ENCODE measurements around the gene ZFYVE28. TPM values are rescaled to one million over a fixed set of nuclear protein-coding genes. Genes with fewer than 3 reads are reported as not detected.

Gene ZFYVE28
- total RNA-seq, 2 experiments from 2014 or later, result 26.2 to 28.0 TPM

DNA sequence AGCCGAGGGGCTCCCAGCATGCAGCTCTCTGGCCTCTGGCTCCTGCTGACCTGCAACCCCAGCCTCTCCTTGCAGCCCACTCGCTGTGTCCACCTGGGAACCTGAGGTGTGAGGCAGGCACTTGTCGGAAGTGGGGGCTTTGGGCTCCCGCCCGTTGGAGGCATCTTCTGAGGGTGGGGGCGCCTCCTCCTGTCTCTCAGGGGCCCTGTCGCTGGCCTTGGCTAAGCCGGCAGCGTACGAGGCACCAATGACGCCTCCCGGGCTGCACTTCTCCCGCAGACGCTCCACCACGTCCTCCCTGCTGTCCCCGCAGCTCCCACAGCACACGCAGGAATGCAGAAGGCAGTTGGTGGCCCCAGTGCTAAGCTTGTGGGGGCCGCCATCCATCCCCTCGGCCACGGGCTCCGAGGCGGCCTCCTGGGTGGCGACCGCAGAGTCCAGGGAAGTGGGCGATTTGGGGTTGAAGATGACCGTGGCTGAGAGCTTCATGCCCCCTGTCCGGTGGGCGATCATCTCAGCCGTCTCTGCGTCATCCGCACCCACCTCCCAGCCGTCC is 114.0 kb downstream of the ZFYVE28 start:
- no peaks in the 10 kb centered on the region for H3K27me3 ChIP-seq (ENCODE audit: control insufficient read depth in 1 of 2, insufficient read depth in 2 of 2, low read length in 2 of 2)
- ChIA-PET POLR2A (interaction anchor here (1.3 kb wide), 1 partner anchor 23 kb away, joined by 3 read pairs; no protein-coding TSS in a partner anchor), CTCF (no interaction called here)
- peak in 1 of 14 experiments; percentile 5 for DNase-seq
- H3K4me1 ChIP-seq (ENCODE audit: insufficient read depth, low read length), result no peaks in the 10 kb centered on the region
- intact Hi-C loops (cut with DNase I, micrococcal nuclease), result no loop called here
- peaks cover 9% of the 10 kb centered on the region for H3K9me3 Mint-ChIP-seq
- peaks cover 12% of the 10 kb centered on the region for H3K36me3 ChIP-seq (ENCODE audit: insufficient read depth, low read length)
- H3K36me3 Mint-ChIP-seq (ENCODE audit: low read depth), result peaks cover 22% of the 10 kb centered on the region
- H3K4me3 ChIP-seq (ENCODE audit: low read length), result no peak overlapping the region
- no peak overlapping the region for H3K4me3 Mint-ChIP-seq
- H3K4me1 Mint-ChIP-seq (ENCODE audit: low read depth), result no peaks in the 10 kb centered on the region
- H3K27ac ChIP-seq (ENCODE audit: low read depth in 1 of 2, low read length in 2 of 2), result no peak overlapping the region
- TF ChIP-seq, protein P1, sequence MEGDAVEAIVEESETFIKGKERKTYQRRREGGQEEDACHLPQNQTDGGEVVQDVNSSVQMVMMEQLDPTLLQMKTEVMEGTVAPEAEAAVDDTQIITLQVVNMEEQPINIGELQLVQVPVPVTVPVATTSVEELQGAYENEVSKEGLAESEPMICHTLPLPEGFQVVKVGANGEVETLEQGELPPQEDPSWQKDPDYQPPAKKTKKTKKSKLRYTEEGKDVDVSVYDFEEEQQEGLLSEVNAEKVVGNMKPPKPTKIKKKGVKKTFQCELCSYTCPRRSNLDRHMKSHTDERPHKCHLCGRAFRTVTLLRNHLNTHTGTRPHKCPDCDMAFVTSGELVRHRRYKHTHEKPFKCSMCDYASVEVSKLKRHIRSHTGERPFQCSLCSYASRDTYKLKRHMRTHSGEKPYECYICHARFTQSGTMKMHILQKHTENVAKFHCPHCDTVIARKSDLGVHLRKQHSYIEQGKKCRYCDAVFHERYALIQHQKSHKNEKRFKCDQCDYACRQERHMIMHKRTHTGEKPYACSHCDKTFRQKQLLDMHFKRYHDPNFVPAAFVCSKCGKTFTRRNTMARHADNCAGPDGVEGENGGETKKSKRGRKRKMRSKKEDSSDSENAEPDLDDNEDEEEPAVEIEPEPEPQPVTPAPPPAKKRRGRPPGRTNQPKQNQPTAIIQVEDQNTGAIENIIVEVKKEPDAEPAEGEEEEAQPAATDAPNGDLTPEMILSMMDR (IDR thresholded peaks at IDR 0.05), result no peak
- H3K9me3 ChIP-seq (ENCODE audit: control insufficient read depth in 1 of 2, insufficient read depth in 1 of 2, low read length in 2 of 2), result peaks cover 0 to 4% of the 10 kb centered on the region in 2 experiments
- ATAC-seq (ENCODE audit: poor library complexity), result no peak
- no peak overlapping the region for H3K27ac Mint-ChIP-seq
- H3K27me3 Mint-ChIP-seq, result no peaks in the 10 kb centered on the region

DNA sequence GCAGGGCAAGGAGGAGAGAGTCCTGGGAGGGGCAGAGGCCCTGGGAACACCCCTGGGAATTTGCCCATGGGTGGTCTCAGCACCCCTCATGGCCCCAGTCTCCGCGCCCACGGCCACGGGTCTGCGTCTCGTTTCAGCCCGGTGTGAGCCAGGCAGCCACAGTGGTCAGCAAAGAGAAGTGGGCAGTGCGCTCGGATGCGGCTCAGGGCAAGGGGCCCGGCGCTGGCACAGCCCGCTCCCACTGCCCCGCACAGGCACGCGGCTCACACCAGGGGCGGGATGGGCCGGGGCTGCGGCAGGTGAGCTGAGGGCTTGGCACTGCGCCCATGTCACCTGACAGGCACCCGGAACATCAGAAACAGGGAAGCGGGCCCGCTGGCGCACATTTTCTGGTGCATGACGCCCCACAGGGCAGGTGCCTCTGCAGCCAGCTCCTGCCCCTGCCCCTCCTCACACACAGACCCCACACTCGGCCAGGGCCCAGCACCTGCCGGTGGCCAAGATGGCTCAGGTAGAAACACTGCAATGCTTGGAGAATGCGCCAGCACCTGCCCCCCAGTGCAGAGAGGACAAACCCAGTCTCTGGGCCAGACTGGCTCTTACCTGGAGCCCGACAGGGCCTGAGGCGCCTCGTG is 114.6 kb downstream of the ZFYVE28 start:
- H3K36me3 ChIP-seq (ENCODE audit: insufficient read depth, low read length), result peaks cover 12% of the 10 kb centered on the region
- Mint-ChIP-seq H3K27ac (no peak overlapping the region), H3K27me3 (no peaks in the 10 kb centered on the region), H3K4me1 (ENCODE audit: low read depth) (peaks cover 5% of the 10 kb centered on the region), H3K9me3 (peaks cover 6% of the 10 kb centered on the region), H3K36me3 (ENCODE audit: low read depth) (peaks cover 16% of the 10 kb centered on the region), H3K4me3 (no peak overlapping the region)
- POLR2A ChIA-PET, result no interaction called here
- H3K4me3 ChIP-seq (ENCODE audit: low read length), result no peak overlapping the region
- H3K9me3 ChIP-seq (ENCODE audit: control insufficient read depth in 1 of 2, insufficient read depth in 1 of 2, low read length in 2 of 2), result peaks cover 0 to 4% of the 10 kb centered on the region in 2 experiments
- H3K27ac ChIP-seq (ENCODE audit: low read depth in 1 of 2, low read length in 2 of 2), result no peak overlapping the region
- DNase-seq (peak in 1 of 14 experiments; percentile 6), ATAC-seq (ENCODE audit: poor library complexity) (no peak)
- CTCF ChIA-PET, result no interaction called here
- intact Hi-C loops (cut with DNase I, micrococcal nuclease), result no loop called here
- TF ChIP-seq, protein P1 (IDR thresholded peaks at IDR 0.05), result no peak
- no peaks in the 10 kb centered on the region for H3K27me3 ChIP-seq (ENCODE audit: control insufficient read depth in 1 of 2, insufficient read depth in 2 of 2, low read length in 2 of 2)
- H3K4me1 ChIP-seq (ENCODE audit: insufficient read depth, low read length), result no peaks in the 10 kb centered on the region

DNA sequence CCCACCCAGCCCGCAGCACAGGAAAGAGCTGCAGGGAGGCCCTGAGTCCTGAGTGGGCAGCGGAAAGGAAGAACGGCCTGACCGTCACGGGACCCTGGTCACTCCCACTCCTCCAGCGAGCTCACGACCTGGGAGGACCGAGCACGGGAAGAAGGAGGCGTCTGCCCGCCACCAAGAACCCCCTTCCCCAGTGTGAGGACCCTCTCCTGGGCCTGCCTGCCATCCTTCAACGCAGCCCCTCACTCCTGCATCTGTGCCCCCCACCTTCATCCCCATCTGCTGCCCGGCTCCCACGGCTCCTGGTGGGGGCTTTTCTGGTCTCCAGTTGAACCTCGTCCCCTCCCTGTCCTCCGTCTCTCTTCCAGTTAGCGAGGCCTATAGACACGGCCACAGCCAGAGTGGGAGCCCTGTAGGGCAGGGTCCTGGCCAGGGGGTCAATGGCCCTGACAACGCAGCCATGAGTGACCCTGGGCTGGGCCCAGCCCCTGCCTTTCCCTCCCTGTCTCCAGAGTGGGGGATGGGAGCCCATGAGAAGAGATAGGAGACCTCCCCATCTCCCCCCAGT is 115.2 kb downstream of the ZFYVE28 start:
- H3K4me3 ChIP-seq (ENCODE audit: low read length), result no peak overlapping the region
- Mint-ChIP-seq H3K27ac (no peak overlapping the region), H3K4me3 (no peak overlapping the region), H3K4me1 (ENCODE audit: low read depth) (peaks cover 8% of the 10 kb centered on the region), H3K9me3 (peaks cover 5% of the 10 kb centered on the region), H3K27me3 (no peaks in the 10 kb centered on the region), H3K36me3 (ENCODE audit: low read depth) (peaks cover 16% of the 10 kb centered on the region)
- DNase-seq, result peak in 1 of 14 experiments; percentile 8
- intact Hi-C loops (cut with DNase I, micrococcal nuclease), result no loop called here
- no peak overlapping the region for H3K27ac ChIP-seq (ENCODE audit: low read depth in 1 of 2, low read length in 2 of 2)
- ATAC-seq (ENCODE audit: poor library complexity), result no peak
- POLR2A ChIA-PET, result no interaction called here
- CTCF ChIA-PET, result no interaction called here
- no peaks in the 10 kb centered on the region for H3K4me1 ChIP-seq (ENCODE audit: insufficient read depth, low read length)
- H3K36me3 ChIP-seq (ENCODE audit: insufficient read depth, low read length), result peaks cover 12% of the 10 kb centered on the region
- H3K27me3 ChIP-seq (ENCODE audit: control insufficient read depth in 1 of 2, insufficient read depth in 2 of 2, low read length in 2 of 2), result no peaks in the 10 kb centered on the region
- peaks cover 0 to 4% of the 10 kb centered on the region in 2 experiments for H3K9me3 ChIP-seq (ENCODE audit: control insufficient read depth in 1 of 2, insufficient read depth in 1 of 2, low read length in 2 of 2)
- TF ChIP-seq, protein P1 (IDR thresholded peaks at IDR 0.05), result no peak

All from CD4-positive, alpha-beta T cell (primary cell).